ENCODE data around the gene SFRP5. TPM values are rescaled to one million over a fixed set of nuclear protein-coding genes. Genes with fewer than 3 reads are reported as not detected.

Gene SFRP5
- total and polyA plus RNA-seq, 2 of the 13 experiments (the other 11 are each of a cell fraction or from before 2014, with no cell fraction given), result 0.32 to 1.7 TPM

DNA sequence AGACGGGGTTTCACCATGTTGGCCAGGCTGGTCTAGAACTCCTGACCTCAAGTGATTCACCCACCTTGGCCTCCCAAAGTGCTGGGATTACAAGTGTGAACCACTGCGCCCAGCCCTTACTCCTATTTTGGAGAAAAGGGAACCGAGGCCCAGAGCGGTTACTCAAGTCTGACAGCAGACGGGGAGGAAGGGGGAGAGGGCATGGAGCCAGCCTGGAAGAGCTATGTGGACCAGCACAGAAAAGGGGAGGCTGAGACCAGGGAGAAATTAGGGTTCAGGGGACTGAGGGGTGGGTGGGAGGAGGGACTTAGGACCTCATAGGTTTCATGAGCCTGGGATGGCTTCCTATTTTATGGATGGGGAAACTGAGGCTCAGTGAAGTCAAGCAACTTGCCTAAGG lies 1.5 kb downstream of the SFRP5 start:
- ChIA-PET POLR2A (interaction anchor here (0.5 kb wide), 1 partner anchor 93 kb away, joined by 3 read pairs; no protein-coding TSS in a partner anchor), CTCF (ENCODE audit: low intra/inter-chr PET ratio, low total read pairs) (no interaction called here)
- no peak overlapping the region for H2AFZ ChIP-seq (ENCODE audit: low read length)
- no peak overlapping the region for H3K9ac ChIP-seq (ENCODE audit: insufficient read depth, low read depth, low read length)
- no peaks in the 10 kb centered on the region for H3K36me3 ChIP-seq (replicated peaks in 1 of 2; ENCODE audit: control insufficient read depth in 1 of 2, insufficient read depth in 2 of 2, low read length in 2 of 2)
- no peak overlapping the region for H3K4me2 ChIP-seq (ENCODE audit: low read depth, low read length)
- H3K79me2 ChIP-seq (ENCODE audit: insufficient read depth, low read length), result no peaks in the 10 kb centered on the region
- H4K20me1 ChIP-seq (ENCODE audit: insufficient read depth, low read length), result no peaks in the 10 kb centered on the region
- FAIRE-seq (no peak), ATAC-seq (no peak), DNase-seq (ENCODE audit: low spot score) (no peak)
- 78% methylated on average over 5 of the region's 5 CpGs for WGBS (ENCODE audit: low lambda C conversion rate)
- intact Hi-C loops (cut with micrococcal nuclease; ENCODE audit: unreplicated experiment) (no loop called here), in situ Hi-C loops (cut with HindIII; ENCODE audit: extremely low pct_ligation_motif_present, low pct_unique_long_range_greater_than_20kb) (no loop called here)
- H3K4me3 ChIP-seq (replicated peaks in 1 of 3; ENCODE audit: insufficient read depth in 1 of 3, low read depth in 2 of 3, low read length in 3 of 3), result no peak overlapping the region
- TF ChIP-seq KDM6A (CRISPR knock-in tag; IDR thresholded peaks at IDR 0.05; ENCODE audit: low read depth) (no peak), JDP2 (CRISPR knock-in tag; IDR thresholded peaks at IDR 0.05; ENCODE audit: borderline replicate concordance) (no peak), HHEX (CRISPR knock-in tag; IDR thresholded peaks at IDR 0.05) (no peak), PHF5A (CRISPR knock-in tag; IDR thresholded peaks at IDR 0.05; ENCODE audit: low read depth, unreplicated experiment) (no peak), ZNF354B (CRISPR knock-in tag; IDR thresholded peaks at IDR 0.05) (no peak)
- TF ChIP-seq, protein P1, sequence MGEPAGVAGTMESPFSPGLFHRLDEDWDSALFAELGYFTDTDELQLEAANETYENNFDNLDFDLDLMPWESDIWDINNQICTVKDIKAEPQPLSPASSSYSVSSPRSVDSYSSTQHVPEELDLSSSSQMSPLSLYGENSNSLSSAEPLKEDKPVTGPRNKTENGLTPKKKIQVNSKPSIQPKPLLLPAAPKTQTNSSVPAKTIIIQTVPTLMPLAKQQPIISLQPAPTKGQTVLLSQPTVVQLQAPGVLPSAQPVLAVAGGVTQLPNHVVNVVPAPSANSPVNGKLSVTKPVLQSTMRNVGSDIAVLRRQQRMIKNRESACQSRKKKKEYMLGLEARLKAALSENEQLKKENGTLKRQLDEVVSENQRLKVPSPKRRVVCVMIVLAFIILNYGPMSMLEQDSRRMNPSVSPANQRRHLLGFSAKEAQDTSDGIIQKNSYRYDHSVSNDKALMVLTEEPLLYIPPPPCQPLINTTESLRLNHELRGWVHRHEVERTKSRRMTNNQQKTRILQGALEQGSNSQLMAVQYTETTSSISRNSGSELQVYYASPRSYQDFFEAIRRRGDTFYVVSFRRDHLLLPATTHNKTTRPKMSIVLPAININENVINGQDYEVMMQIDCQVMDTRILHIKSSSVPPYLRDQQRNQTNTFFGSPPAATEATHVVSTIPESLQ (CRISPR knock-in tag; conservative IDR thresholded peaks at IDR 0.05), result no peak
- peaks cover 41% of the 10 kb centered on the region for H3K4me1 ChIP-seq (ENCODE audit: insufficient read depth, low read length)
- H3K27me3 ChIP-seq (ENCODE audit: control insufficient read depth in 1 of 2, insufficient read depth in 2 of 2, low read length in 2 of 2), result peaks cover 6 to 30% of the 10 kb centered on the region in 2 experiments
- BruUV-seq (replicated peaks), result no TSS peak
- H3K27ac ChIP-seq (ENCODE audit: extremely low read length, insufficient read depth, low read length), result no peak overlapping the region
- no peaks in the 10 kb centered on the region for H3K9me3 ChIP-seq (ENCODE audit: low read length)
